ENCODE measurements around the gene PPP6R1. TPM values are rescaled to one million over a fixed set of nuclear protein-coding genes. Genes with fewer than 3 reads are reported as not detected.

The PPP6R1 gene
- polyA plus RNA-seq, 1 of the 3 experiments (the other 2 are of a cell fraction): 47.8 TPM

- Histone ChIP-seq H3K36me3 (replicated peaks in 1 of 2; ENCODE audit: control insufficient read depth in 1 of 2, insufficient read depth in 2 of 2, low read length in 1 of 2) (peaks cover 0 to 27% of the 10 kb centered on the region in 2 experiments), H3K4me1 (ENCODE audit: control insufficient read depth in 1 of 2, insufficient read depth in 2 of 2, low read depth in 1 of 2, low read length in 1 of 2) (peaks cover 0 to 30% of the 10 kb centered on the region in 2 experiments; a peak in 1 of 4 replicates), H4K20me1 (ENCODE audit: insufficient read depth) (peaks cover 16% of the 10 kb centered on the region; the same call in 1 of the 2 replicates), H3K4me3 (ENCODE audit: low read depth in 2 of 2, low read length in 1 of 2) (no peak overlapping the region), H3K4me2 (no peak overlapping the region), H3K9me2 (no peaks in the 10 kb centered on the region), H3K9ac (no peak overlapping the region), H3K79me2 (ENCODE audit: insufficient read depth) (no peaks in the 10 kb centered on the region), H3K9me3 (no peaks in the 10 kb centered on the region), H3K27me3 (ENCODE audit: insufficient read depth) (no peaks in the 10 kb centered on the region), H3K27ac (ENCODE audit: low read depth in 2 of 2, low read length in 1 of 2) (no peak overlapping the region), H3F3A (replicated peaks; ENCODE audit: insufficient read depth) (no peaks in the 10 kb centered on the region), H2AFZ (ENCODE audit: low read depth) (no peak overlapping the region)
- CTCF ChIA-PET: interaction anchor here (1.5 kb wide), 1 partner anchor 44 kb away, joined by 4 read pairs; the partner anchor contains the start of gene SYT5
- WGBS (ENCODE audit: low lambda C conversion rate): 87% methylated on average over 18 of the region's 26 CpGs
- POLR2A ChIA-PET: no interaction called here
- peak; percentile 35 for DNase-seq
- no peak for TF ChIP-seq RFX5 (IDR thresholded peaks at IDR 0.05; ENCODE audit: low read length)
- TF ChIP-seq ZBTB33 (IDR thresholded peaks at IDR 0.05; ENCODE audit: borderline replicate concordance, low read depth): no peak
- no peak for TF ChIP-seq USF2 (IDR thresholded peaks at IDR 0.05; ENCODE audit: borderline replicate concordance, low read depth, low read length)
- no peak for TF ChIP-seq MXI1 (IDR thresholded peaks at IDR 0.05; ENCODE audit: low read depth, low read length)
- no peak for TF ChIP-seq GABPA (IDR thresholded peaks at IDR 0.05; ENCODE audit: low read depth)
- no peak for TF ChIP-seq CHD2 (IDR thresholded peaks at IDR 0.05; ENCODE audit: low read length, partially characterized antibody)
- no peak for TF ChIP-seq RAD21 (IDR thresholded peaks at IDR 0.05; ENCODE audit: low read length)
- TF ChIP-seq REST (IDR thresholded peaks at IDR 0.05; ENCODE audit: low read depth, low read length): no peak
- TF ChIP-seq NFIC (IDR thresholded peaks at IDR 0.05; ENCODE audit: borderline replicate concordance): no peak
- no peak for TF ChIP-seq JUND (IDR thresholded peaks at IDR 0.05)
- TF ChIP-seq IRF3 (IDR thresholded peaks at IDR 0.05; ENCODE audit: low read depth, low read length): no peak
Measured at GRCh38 chr19:55224038-55224665, 34.7 kb downstream of the PPP6R1 start.

Measured in SK-N-SH (cell line).